CD4-positive, alpha-beta T cell treated with Interleukin-17A for 1 hour (primary cell): ENCODE data around the gene TPCN2.
"Not testable (repeated sequence)": the region's sequence is repeated elsewhere in the genome, so short reads cannot be mapped to it uniquely, and the experiment has no call there.

Experiments used
- DNase-seq: peaks from one replicate; pipeline ENCODE4 v3.0.0-alpha.2; 2020

TPCN2 gene

GRCh38 chr11:69131121-69131566 is 82.4 kb downstream of the TPCN2 start:
- DNase-seq, result no peak

- no peak for DNase-seq
Observed at GRCh38 chr11:69131644-69132300, 83.0 kb downstream of the TPCN2 start.

GRCh38 chr11:69132301-69132670 is 83.6 kb downstream of the TPCN2 start:
- DNase-seq, result no peak

GRCh38 chr11:69133251-69133650 is 84.5 kb downstream of the TPCN2 start:
- DNase-seq, result no peak

GRCh38 chr11:69134182-69134581 is 85.5 kb downstream of the TPCN2 start:
- not testable (repeated sequence) for DNase-seq

- no peak for DNase-seq
Observed at GRCh38 chr11:69134957-69135356, 86.2 kb downstream of the TPCN2 start.

- DNase-seq, result no peak
Observed at GRCh38 chr11:69135420-69136363, 87.0 kb downstream of the TPCN2 start.

- DNase-seq, result no peak
Observed at GRCh38 chr11:69136471-69136870, 87.7 kb downstream of the TPCN2 start.

GRCh38 chr11:69137151-69137844 is 88.6 kb downstream of the TPCN2 start:
- no peak for DNase-seq

- no peak for DNase-seq
Observed at GRCh38 chr11:69138265-69138664, 89.5 kb downstream of the TPCN2 start.

- DNase-seq, result not testable (repeated sequence)
Observed at GRCh38 chr11:69140161-69140560, 91.4 kb downstream of the TPCN2 start.

GRCh38 chr11:69140635-69141034 is 91.9 kb downstream of the TPCN2 start:
- DNase-seq, result no peak

- DNase-seq, result no peak
Observed at GRCh38 chr11:69141742-69142141, 93.0 kb downstream of the TPCN2 start.

- no peak for DNase-seq
Observed at GRCh38 chr11:69142895-69143294, 94.2 kb downstream of the TPCN2 start.

GRCh38 chr11:69144316-69145049 is 95.8 kb downstream of the TPCN2 start:
- no peak for DNase-seq

GRCh38 chr11:69145050-69145380 is 96.3 kb downstream of the TPCN2 start:
- no peak for DNase-seq

GRCh38 chr11:69148377-69148762 is 99.6 kb downstream of the TPCN2 start:
- no peak for DNase-seq

- no peak for DNase-seq
Observed at GRCh38 chr11:69148806-69149205, 100.1 kb downstream of the TPCN2 start.

- DNase-seq, result not testable (repeated sequence)
Observed at GRCh38 chr11:69149338-69150045, 100.8 kb downstream of the TPCN2 start.

GRCh38 chr11:69150175-69150574 is 101.4 kb downstream of the TPCN2 start:
- no peak for DNase-seq

- DNase-seq, result no peak
Observed at GRCh38 chr11:69151836-69152235, 103.1 kb downstream of the TPCN2 start.

- DNase-seq, result no peak
Observed at GRCh38 chr11:69152733-69153421, 104.1 kb downstream of the TPCN2 start.
